HG03439 (cell line): Measurements from ENCODE around the gene MXRA8.
"Not testable (repeated sequence)": the region's sequence is repeated elsewhere in the genome, so short reads cannot be mapped to it uniquely, and the experiment has no call there.

Source experiments
- ATAC-seq: cut with Tn5 transposase; IDR thresholded peaks from one replicate; pipeline ENCODE4 v1.9.1; 2021; ENCODE audit warnings: mild to moderate bottlenecking, moderate library complexity; ENCODE audit not compliant: unreplicated experiment

The MXRA8 gene

GRCh38 chr1:1358433-1359271 is at the start of gene MXRA8:
Gene MXRA8 (minus strand): TSS chr1:1358555. CDS start chr1:1358504, 51 bp downstream.
- no peak for ATAC-seq

GRCh38 chr1:1407636-1408318 is 49.4 kb upstream of the MXRA8 start:
- ATAC-seq = peak; percentile 29

GRCh38 chr1:1406821-1407635 is 48.7 kb upstream of the MXRA8 start, which contains the start of gene MRPL20:
Gene MRPL20 (minus strand): TSS chr1:1407293. CDS start chr1:1407217, 76 bp downstream.
- peak; percentile 82 for ATAC-seq

- ATAC-seq = no peak
These were observed 47.9 kb upstream of the MXRA8 start for GRCh38 chr1:1406101-1406820.

GRCh38 chr1:1403653-1404052 is 45.3 kb upstream of the MXRA8 start:
- no peak for ATAC-seq

GRCh38 chr1:1402901-1403392 is 44.6 kb upstream of the MXRA8 start:
- not testable (repeated sequence) for ATAC-seq

- no peak for ATAC-seq
These were observed 43.9 kb upstream of the MXRA8 start for GRCh38 chr1:1402072-1402900.

- ATAC-seq = no peak
These were observed 43.2 kb upstream of the MXRA8 start for GRCh38 chr1:1401457-1402010.

- ATAC-seq = no peak
These were observed 42.5 kb upstream of the MXRA8 start for GRCh38 chr1:1400576-1401456.

GRCh38 chr1:1399872-1400575 is 41.7 kb upstream of the MXRA8 start:
- ATAC-seq = peak; percentile 2

GRCh38 chr1:1399187-1399871 is 41.0 kb upstream of the MXRA8 start, which contains the start of gene CCNL2:
Gene CCNL2 (minus strand): TSS chr1:1399335. CDS start chr1:1399306, 29 bp downstream.
- ATAC-seq = peak; percentile 87

- ATAC-seq = peak; percentile 14
These were observed 40.4 kb upstream of the MXRA8 start for GRCh38 chr1:1398677-1399186.

GRCh38 chr1:1397839-1398523 is 39.6 kb upstream of the MXRA8 start:
- ATAC-seq = no peak

- ATAC-seq = no peak
These were observed 36.8 kb upstream of the MXRA8 start for GRCh38 chr1:1395166-1395565.

GRCh38 chr1:1394116-1394515 is 35.8 kb upstream of the MXRA8 start:
- ATAC-seq = no peak

GRCh38 chr1:1393428-1393827 is 35.1 kb upstream of the MXRA8 start:
- no peak for ATAC-seq
